GM21423 (cell line): ENCODE measurements around the gene DGKE.
A peak's percentile ranks its signal among the peaks of the same experiment; 100 is the strongest.

Experiments
- ATAC-seq: cut with Tn5 transposase; IDR thresholded peaks from one replicate; pipeline ENCODE4 v1.9.1; 2021; ENCODE audit warnings: mild to moderate bottlenecking, moderate library complexity; ENCODE audit not compliant: unreplicated experiment

The DGKE gene

DNA sequence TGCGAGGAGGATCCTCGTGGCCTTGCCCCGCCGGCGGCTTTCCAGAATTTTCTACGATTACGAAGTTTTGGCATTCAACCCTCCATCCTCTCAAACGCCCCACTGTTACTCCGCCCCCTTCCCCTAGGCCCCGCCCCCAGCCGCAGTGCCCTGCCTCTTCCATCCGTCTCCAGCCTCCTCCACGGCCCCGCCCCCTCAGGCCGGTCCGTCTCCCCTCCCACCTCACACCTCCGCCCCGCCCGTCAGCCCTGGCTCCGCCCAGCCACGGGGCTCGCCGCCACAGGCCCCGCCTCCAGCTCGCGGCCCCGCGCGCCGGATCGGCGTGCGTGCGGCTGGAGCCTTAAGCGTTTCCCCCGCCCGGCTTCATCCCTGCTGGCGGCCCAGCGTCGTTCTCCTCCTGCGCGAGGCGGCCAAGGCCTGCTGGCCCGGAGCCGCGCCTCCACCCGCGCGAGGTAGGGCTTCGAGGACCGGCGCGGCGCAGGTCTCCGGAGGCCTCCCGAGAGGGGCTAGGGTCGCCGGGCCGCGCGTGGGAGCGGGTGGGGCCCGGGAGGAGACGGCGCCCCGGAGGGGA, at the start of gene DGKE, which contains the start of gene C17orf67:
TSS of gene DGKE (plus strand) at position 343 of the 571 bp plus-strand sequence. CDS start 645 bp downstream, outside the sequence.
TSS of gene C17orf67 (minus strand) at position 112 of the 571 bp plus-strand sequence. CDS start 18,110 bp downstream, outside the sequence.
- ATAC-seq = peak; percentile 72

DNA sequence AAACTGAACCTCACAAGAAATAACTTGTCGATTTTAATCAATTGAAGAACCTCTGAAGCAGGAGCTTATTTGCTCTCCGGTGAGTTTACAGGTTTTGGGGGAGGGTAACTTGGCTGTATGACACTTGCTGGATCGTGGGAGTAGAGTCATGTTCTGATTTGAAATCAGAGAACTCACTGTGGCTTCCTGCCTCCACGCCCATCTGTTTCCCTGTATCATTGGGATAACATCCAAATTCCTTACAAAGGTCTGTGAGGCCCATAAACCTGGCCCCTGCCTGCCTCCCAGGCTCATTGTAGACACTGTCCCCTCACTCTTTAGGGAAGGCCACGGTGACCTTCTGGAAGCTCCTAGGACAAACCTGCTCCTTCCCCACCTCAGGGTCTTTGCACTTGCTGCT, 48.5 kb upstream of the DGKE start:
- ATAC-seq = no peak

DNA sequence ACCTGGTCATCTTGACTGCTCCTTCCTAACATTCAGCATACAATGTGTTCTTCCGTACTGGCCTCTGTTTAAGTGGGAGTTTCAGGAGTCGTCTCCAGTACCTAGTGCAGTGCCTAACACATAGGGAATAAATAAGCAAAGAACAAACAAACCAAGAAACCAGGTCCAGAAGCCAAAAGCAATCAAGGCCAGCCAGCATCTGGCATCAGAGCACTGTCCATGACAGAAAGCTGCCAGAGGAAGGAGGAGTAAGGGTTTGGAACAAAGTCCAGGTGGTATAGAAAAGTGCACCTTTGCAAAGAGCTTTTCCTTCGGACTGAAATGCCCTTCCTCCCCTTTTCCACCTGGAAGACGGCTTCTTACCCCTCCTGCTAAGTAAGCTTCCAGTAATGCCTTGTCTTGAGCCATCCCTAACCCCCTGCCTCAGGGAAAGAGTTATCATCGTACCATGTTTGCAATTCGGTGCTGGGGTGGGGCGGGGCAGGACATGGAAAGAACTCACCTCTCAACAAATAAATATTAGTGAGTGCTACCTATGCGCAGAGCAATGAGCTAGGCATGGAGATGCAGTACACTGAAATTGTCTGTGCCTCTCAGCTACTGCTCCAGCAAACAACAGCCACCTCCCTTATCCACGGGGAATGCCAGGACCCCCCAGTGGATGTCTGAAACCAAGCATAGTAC, 47.8 kb upstream of the DGKE start:
- no peak for ATAC-seq

- ATAC-seq = peak; percentile 83
Observed at GRCh38 chr17:56786989-56787482, 46.9 kb upstream of the DGKE start.

GRCh38 chr17:56792267-56792666, 41.7 kb upstream of the DGKE start:
- ATAC-seq = no peak

DNA sequence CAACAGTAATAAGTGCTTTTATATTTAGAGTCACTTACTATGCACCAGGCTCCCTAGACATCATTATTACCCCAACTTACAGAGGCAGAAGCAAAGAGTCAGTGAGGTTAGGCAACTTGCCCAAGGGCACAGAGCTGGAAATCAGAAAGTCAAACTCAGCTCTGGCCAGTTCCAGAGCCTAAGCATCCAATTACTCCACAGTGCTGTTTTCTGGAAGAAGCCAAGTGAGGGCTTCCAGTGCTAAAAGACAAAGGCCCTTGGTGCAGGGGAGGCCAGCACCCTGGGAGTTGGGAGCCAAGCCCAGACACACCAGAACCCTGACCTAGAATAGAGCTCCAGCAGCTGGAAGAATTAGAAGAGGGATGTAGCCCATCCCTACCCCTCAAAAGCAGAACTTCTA, 40.4 kb upstream of the DGKE start:
- ATAC-seq = no peak

DNA sequence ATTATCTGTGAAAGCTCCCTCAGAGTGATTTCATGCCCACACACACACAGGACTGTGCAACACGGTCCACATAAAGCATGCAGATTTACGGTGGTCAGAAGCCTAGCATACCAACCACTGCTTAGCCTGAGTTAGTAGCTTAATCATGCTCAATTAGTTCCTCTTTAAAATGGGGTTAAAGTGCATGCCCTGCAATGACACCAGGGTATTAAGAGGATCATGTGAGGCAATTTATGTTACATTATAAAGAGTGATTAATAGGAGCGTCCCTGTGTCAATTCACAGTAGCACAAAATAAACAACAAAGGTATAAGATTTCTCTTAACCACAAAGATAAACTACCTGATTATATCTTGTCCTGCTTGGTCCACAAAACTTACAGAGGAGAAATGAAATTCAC, 40.0 kb upstream of the DGKE start:
- ATAC-seq = no peak

- no peak for ATAC-seq
Observed at GRCh38 chr17:56795221-56795865, 38.6 kb upstream of the DGKE start.

GRCh38 chr17:56796536-56796935, 37.4 kb upstream of the DGKE start:
- no peak for ATAC-seq

GRCh38 chr17:56798916-56799315, 35.0 kb upstream of the DGKE start:
- ATAC-seq = no peak

DNA sequence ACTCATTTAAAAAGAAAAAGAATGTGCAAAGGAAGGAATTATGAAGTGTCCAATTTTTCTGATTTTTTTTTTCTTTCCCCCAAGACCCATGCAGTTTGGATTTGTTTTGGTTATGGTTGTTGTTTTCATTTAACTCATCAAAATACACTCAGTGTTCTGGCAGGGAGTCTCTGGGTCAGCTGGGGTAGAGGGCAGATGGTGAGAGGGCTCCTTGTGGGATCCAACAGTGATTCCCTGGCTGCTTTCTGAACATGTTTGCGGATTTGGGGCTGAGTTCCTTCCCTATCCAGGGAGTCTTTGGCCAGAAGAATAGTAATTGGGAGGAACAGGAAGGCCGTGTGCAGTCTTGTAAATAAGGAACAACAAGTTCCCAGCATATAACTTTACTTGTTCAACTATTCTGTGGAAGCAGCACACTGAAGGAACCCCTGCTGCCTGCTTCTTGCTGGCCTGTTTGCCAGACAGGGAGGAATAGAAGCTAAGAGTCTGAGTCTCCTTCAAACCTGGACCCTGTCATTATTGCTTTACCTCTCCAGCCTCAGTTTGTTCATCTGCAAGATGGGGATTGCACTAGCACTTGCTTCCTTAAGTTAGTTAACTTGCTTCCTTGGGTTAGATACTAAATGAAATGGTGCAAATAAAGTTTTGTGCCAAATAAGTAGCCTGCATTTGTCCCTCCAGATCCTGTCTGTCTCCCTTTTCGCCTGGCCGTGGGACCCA, 32.3 kb upstream of the DGKE start:
- ATAC-seq = no peak

DNA sequence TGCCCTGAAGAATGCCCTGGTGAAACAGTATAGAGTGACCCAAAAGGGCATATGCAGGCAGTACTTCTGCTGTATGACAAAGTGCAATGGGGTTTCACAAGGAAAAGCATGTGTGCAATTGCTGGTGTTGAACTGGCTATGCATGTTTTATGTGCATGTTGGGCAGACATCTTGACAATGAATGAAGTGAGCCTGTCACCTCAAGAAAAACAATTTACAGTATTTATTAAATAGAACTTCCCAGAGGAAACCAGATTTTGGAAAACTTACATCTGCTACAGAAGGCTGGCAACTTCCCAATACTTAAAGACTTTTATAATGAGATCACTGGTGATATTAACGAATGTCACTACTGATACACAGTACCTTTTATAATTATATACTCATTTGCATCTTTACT, 30.9 kb upstream of the DGKE start:
- ATAC-seq = no peak

GRCh38 chr17:56804454-56804853, 29.5 kb upstream of the DGKE start:
- ATAC-seq = no peak

GRCh38 chr17:56806949-56807348, 27.0 kb upstream of the DGKE start:
- ATAC-seq = no peak

DNA sequence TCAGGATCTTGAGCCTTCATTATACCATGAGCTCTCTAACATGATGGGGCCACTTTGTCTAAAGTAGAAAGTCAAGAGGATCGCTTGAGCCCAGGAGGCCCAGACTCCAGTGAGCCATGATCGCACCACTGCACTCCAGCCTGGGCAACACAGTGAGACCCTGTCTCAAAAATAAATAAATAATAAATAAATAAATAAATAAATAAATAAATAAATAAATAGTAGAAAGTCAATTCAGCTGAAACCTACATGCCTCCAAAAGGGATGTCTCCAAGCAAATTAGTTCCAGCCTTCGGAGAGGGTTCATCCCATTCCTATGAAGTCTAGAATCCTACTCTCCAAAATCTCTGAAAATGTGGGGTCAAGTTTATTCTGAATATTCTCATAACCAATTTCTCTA, 26.2 kb upstream of the DGKE start:
- no peak for ATAC-seq

DNA sequence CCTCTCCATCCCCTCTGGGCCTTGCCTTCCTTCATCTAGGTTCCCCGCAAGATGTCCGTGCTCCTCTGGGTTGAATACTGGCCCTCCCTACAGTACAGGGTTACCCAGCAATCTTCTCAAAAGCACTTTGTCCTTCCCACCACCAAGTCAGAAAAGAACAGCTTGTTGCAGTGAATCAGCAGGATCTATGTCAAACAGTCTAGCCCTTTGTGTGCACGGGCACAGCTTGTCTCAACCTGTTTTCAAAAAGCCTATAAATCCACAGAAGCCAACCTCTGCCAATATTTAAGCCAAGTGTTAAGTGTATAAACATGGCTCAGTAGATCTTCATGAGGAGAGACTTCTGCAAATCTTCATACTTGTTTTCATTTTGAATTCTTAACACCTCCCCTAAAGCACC, 25.4 kb upstream of the DGKE start:
- ATAC-seq = no peak

DNA sequence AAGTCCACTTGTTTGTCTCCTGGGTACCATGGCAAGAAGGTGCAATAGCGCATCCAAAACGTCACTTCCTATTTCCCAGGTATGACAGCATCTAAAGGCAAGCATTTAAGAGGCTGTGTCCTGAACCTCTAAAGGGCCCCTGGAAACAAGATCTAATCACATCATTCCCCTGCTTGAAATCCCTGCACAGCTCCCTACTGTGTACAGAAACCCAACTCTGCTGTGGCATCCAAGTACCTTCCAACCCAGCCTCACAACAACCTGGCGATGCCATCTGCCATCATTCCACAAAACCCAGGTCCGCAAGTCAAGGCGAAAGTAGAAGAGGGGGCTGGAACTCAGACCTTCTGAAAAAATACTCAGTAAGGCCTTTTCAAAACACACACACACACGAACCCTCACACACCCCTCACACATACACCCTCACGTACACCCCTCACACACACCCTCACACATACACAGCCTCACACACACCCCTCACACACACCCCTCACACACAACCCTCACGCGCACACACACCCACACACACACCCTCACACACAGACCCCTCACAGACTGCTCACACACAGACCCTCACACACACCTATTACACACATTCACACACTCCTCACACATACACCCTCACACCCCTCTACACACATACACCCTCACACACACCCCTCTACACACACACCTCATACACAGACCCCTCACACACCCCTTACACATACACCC, 24.7 kb upstream of the DGKE start:
- ATAC-seq = no peak

- ATAC-seq = no peak
Observed at GRCh38 chr17:56809820-56810179, 24.2 kb upstream of the DGKE start.

- no peak for ATAC-seq
Observed at GRCh38 chr17:56810343-56810742, 23.6 kb upstream of the DGKE start.

- ATAC-seq = no peak
Observed at GRCh38 chr17:56810891-56811775, 22.8 kb upstream of the DGKE start.
